T-helper 1 cell treated with Interleukin-12 subunit alpha and Interleukin-12 subunit beta and Interleukin-4 antibody, amounts not matched to agents 30 μg/mL and 1 μg/mL, for 36 hours (primary cell): ENCODE measurements around the gene FETUB.

Source experiments
- H3K27ac Mint-ChIP-seq: one replicate; pipeline ENCODE4 v1.8.0; 2021; ENCODE audit warnings: mild to moderate bottlenecking, mixed read lengths
- H3K27me3 Mint-ChIP-seq: one replicate; pipeline ENCODE4 v1.8.0; 2021; ENCODE audit warnings: low read depth, mixed read lengths
- H3K36me3 Mint-ChIP-seq: one replicate; pipeline ENCODE4 v1.8.0; 2021; ENCODE audit warnings: low read depth, mixed read lengths
- H3K4me1 Mint-ChIP-seq: one replicate; pipeline ENCODE4 v1.8.0; 2021; ENCODE audit warnings: low read depth, mixed read lengths
- H3K4me3 Mint-ChIP-seq: one replicate; pipeline ENCODE4 v1.8.0; 2021; ENCODE audit warnings: mild to moderate bottlenecking, moderate library complexity, mixed read lengths
- H3K9me3 Mint-ChIP-seq: one replicate; pipeline ENCODE4 v1.8.0; 2021; ENCODE audit warnings: mixed read lengths

The FETUB gene

GRCh38 chr3:186637686-186638085 lies 2.5 kb upstream of the FETUB start:
- peaks cover 13% of the 10 kb centered on the region for H3K27me3 Mint-ChIP-seq
- no peak overlapping the region for H3K27ac Mint-ChIP-seq
- H3K9me3 Mint-ChIP-seq, result no peaks in the 10 kb centered on the region
- H3K36me3 Mint-ChIP-seq, result no peaks in the 10 kb centered on the region
- no peak overlapping the region for H3K4me3 Mint-ChIP-seq
- H3K4me1 Mint-ChIP-seq, result peaks cover 15% of the 10 kb centered on the region

- Mint-ChIP-seq H3K4me3 (no peak overlapping the region), H3K27me3 (peaks cover 13% of the 10 kb centered on the region), H3K9me3 (no peaks in the 10 kb centered on the region), H3K36me3 (no peaks in the 10 kb centered on the region), H3K4me1 (peaks cover 21% of the 10 kb centered on the region), H3K27ac (no peak overlapping the region)
Observed at GRCh38 chr3:186638259-186638658, 1.9 kb upstream of the FETUB start.

DNA sequence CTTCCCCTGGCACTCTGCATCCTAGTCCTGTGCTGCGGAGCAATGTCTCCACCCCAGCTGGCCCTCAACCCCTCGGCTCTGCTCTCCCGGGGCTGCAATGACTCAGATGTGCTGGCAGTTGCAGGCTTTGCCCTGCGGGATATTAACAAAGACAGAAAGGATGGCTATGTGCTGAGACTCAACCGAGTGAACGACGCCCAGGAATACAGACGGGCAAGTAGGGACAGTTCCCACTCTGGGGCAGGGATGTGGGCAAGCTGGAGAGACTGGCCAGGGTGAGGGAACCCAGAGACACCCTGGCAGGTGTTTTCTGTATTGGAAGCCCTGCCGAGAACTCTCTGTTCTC lies 247 bp downstream of the FETUB start:
- peaks cover 3% of the 10 kb centered on the region for H3K27me3 Mint-ChIP-seq
- no peaks in the 10 kb centered on the region for H3K36me3 Mint-ChIP-seq
- no peaks in the 10 kb centered on the region for H3K9me3 Mint-ChIP-seq

GRCh38 chr3:186640929-186641328 lies 730 bp downstream of the FETUB start:
- Mint-ChIP-seq H3K27ac (no peak overlapping the region), H3K4me1 (peaks cover 36% of the 10 kb centered on the region), H3K36me3 (no peaks in the 10 kb centered on the region), H3K9me3 (no peaks in the 10 kb centered on the region), H3K27me3 (no peaks in the 10 kb centered on the region), H3K4me3 (no peak overlapping the region)

More for the DNA sequence above, 247 bp downstream of the FETUB start:
- Mint-ChIP-seq H3K4me1 (peaks cover 36% of the 10 kb centered on the region), H3K27ac (no peak overlapping the region), H3K4me3 (no peak overlapping the region)

DNA sequence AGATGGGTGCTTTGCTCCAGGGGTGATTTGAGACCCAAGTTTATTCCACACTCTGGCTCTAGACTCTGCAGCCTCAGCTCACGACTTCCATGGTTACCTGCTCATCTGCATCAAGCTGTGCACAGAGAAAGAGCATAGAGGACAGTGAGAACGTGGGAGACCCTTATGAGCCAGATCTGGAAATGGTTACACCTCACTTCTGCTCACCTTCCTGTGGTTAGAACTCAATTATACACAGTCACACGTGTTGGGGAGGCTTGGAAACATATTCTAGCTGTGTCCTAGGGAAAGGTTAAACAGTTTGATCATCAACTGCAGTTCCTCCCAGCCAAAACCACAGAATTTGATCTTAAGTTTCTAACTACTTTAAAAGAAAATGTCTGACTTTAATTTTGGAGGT lies 1.8 kb downstream of the FETUB start:
- peak overlapping the region; percentile 12 for H3K27ac Mint-ChIP-seq
- peaks cover 4% of the 10 kb centered on the region for H3K27me3 Mint-ChIP-seq
- peaks cover 4% of the 10 kb centered on the region for H3K9me3 Mint-ChIP-seq
- H3K4me1 Mint-ChIP-seq, result peaks cover 38% of the 10 kb centered on the region
- H3K36me3 Mint-ChIP-seq, result no peaks in the 10 kb centered on the region
- no peak overlapping the region for H3K4me3 Mint-ChIP-seq

DNA sequence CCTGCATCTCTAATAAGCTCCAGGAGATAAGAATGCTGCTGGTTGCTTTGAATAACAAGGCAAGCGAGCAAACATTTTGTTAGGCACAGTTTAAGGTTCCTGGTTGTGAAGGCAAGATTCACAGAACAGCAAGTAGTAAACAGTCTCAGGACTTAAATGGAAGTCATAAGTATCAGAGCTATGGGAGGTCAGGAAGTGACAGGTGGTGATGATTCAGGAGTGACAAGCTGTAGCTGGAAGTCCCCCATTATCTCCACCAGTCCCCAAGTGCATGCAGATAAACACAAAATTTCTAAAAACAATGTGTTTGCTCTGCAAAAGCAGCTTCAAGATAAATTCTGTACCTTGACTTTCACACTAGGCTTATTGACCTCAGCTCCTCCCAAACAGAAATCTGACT lies 3.3 kb downstream of the FETUB start:
- Mint-ChIP-seq H3K4me1 (peaks cover 38% of the 10 kb centered on the region), H3K9me3 (peaks cover 4% of the 10 kb centered on the region), H3K4me3 (peak overlapping the region; percentile 9), H3K27me3 (peaks cover 4% of the 10 kb centered on the region), H3K27ac (peak overlapping the region; percentile 69), H3K36me3 (no peaks in the 10 kb centered on the region)

DNA sequence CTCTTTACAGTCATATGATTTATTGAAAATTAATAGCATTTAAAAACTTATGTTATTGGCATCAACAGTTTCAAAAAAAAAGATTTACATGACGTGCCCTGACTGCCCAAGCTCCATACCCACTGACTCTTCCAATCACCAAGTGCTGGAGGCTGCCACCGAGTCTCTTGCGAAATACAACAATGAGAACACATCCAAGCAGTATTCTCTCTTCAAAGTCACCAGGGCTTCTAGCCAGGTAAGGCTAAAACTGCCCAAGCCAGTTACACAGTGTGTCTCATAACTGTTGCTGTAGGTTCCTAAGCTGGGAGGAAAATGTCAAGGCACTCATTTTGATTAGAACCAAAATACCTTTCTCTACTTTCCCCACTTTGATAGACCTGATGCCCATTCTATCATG lies 4.5 kb downstream of the FETUB start:
- peaks cover 4% of the 10 kb centered on the region for H3K9me3 Mint-ChIP-seq
- peak overlapping the region; percentile 73 for H3K27ac Mint-ChIP-seq
- H3K4me3 Mint-ChIP-seq, result no peak overlapping the region
- no peaks in the 10 kb centered on the region for H3K36me3 Mint-ChIP-seq
- peaks cover 4% of the 10 kb centered on the region for H3K27me3 Mint-ChIP-seq
- peaks cover 38% of the 10 kb centered on the region for H3K4me1 Mint-ChIP-seq

DNA sequence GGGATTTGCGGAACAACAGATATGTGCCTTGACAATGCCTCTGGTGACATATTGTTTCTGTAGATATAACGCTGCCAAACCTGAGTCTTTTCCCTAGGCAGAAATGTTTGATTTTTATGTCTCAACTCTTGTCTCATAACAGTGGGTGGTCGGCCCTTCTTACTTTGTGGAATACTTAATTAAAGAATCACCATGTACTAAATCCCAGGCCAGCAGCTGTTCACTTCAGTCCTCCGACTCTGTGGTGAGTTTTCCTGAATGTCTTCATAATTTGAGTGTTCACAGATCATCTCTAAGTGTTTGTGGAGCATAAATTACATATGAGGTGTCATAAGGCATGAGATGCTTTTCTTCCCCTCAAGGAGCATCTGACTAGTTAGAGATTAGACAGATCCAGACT lies 5.9 kb downstream of the FETUB start:
- Mint-ChIP-seq H3K27ac (peak overlapping the region; percentile 51), H3K36me3 (no peaks in the 10 kb centered on the region)

DNA sequence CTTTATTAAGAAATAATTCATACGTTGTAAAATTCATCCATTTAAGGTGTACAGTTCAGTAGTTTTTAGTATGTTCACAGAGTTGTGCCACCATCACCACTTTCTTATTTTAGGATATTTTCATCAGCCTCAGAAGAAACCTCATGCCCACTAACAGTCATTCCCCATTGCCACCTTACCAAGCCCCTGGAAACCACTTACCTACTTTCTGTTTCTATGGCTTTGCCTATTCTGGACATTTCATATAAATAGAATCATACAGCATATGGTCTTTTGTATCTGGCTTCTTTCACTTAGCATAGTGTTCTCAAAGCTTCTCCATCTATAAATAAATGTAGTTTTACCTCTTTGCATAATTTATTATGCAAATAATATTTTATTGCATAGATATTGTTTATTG lies 6.6 kb downstream of the FETUB start:
- Mint-ChIP-seq H3K9me3 (peaks cover 4% of the 10 kb centered on the region), H3K36me3 (no peaks in the 10 kb centered on the region), H3K27ac (no peak overlapping the region), H3K27me3 (peaks cover 4% of the 10 kb centered on the region), H3K4me1 (peaks cover 31% of the 10 kb centered on the region), H3K4me3 (no peak overlapping the region)

More for the DNA sequence above, 5.9 kb downstream of the FETUB start:
- H3K4me3 Mint-ChIP-seq, result no peak overlapping the region
- peaks cover 35% of the 10 kb centered on the region for H3K4me1 Mint-ChIP-seq
- peaks cover 4% of the 10 kb centered on the region for H3K9me3 Mint-ChIP-seq
- peaks cover 4% of the 10 kb centered on the region for H3K27me3 Mint-ChIP-seq

DNA sequence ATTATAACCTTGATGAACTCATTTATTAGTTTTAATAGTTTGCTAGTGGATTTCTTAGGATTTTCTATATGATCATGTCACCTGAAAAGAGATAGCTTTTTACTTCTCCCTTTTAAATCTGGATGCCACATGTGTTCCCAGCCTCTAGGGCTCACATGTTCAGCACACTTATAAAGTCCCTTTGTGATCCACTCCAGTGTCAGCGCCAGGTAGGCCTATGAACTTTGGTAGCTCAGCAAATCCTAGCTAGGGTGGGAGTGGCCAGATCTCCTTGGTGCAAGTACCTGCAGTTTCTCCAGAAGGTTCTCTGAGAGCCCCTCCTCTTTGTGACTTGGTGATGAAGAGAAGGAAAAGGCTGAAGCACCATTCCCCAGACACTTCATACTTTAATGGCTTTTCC lies 8.7 kb downstream of the FETUB start:
- no peaks in the 10 kb centered on the region for H3K36me3 Mint-ChIP-seq
- H3K27ac Mint-ChIP-seq, result no peak overlapping the region
- H3K9me3 Mint-ChIP-seq, result peaks cover 4% of the 10 kb centered on the region
- peaks cover 12% of the 10 kb centered on the region for H3K4me1 Mint-ChIP-seq
- H3K27me3 Mint-ChIP-seq, result peaks cover 4% of the 10 kb centered on the region
- no peak overlapping the region for H3K4me3 Mint-ChIP-seq

GRCh38 chr3:186651678-186652215 lies 11.5 kb downstream of the FETUB start:
- H3K4me3 Mint-ChIP-seq, result no peak overlapping the region
- H3K9me3 Mint-ChIP-seq, result no peaks in the 10 kb centered on the region
- H3K27ac Mint-ChIP-seq, result no peak overlapping the region
- no peaks in the 10 kb centered on the region for H3K4me1 Mint-ChIP-seq
- H3K27me3 Mint-ChIP-seq, result peaks cover 9% of the 10 kb centered on the region
- no peaks in the 10 kb centered on the region for H3K36me3 Mint-ChIP-seq

DNA sequence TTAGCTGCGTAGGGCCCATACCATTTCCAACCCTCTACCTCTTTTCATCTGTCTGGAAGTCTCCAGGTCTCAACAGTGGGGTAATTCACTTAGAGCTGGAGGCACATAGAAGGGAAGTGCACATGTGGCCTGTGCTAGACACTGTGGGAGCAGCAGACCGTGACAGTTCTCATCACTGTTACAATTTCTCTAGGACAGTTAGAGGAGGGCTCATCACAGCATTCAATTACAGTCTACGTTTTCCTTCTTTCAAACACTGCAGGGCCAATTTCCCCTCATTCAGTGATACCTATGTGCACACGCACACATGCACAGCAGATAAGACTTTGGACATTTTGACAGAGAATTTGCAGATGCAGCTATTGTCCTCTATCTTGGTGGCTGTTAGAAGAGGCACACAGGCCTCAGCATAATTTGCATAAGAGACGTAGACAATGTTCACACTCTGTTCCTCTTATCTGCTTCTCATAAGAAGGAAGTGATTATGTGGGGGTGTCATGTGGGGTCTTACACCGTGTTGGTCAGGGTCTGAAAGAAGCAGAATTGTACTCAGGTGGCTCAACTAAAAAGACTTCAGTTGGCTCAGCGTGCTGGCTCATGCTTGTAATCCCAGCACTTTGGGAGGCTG lies 13.0 kb downstream of the FETUB start:
- Mint-ChIP-seq H3K9me3 (no peaks in the 10 kb centered on the region), H3K4me1 (no peaks in the 10 kb centered on the region), H3K27me3 (peaks cover 18% of the 10 kb centered on the region), H3K36me3 (no peaks in the 10 kb centered on the region), H3K27ac (no peak overlapping the region), H3K4me3 (no peak overlapping the region)

GRCh38 chr3:186653984-186654383 lies 13.8 kb downstream of the FETUB start:
- Mint-ChIP-seq H3K27me3 (peaks cover 26% of the 10 kb centered on the region), H3K4me3 (no peak overlapping the region), H3K27ac (no peak overlapping the region), H3K36me3 (no peaks in the 10 kb centered on the region), H3K4me1 (no peaks in the 10 kb centered on the region), H3K9me3 (no peaks in the 10 kb centered on the region)

- peaks cover 1% of the 10 kb centered on the region for H3K36me3 Mint-ChIP-seq
- no peak overlapping the region for H3K27ac Mint-ChIP-seq
- peaks cover 3% of the 10 kb centered on the region for H3K9me3 Mint-ChIP-seq
- H3K4me3 Mint-ChIP-seq, result no peak overlapping the region
- H3K4me1 Mint-ChIP-seq, result peaks cover 2% of the 10 kb centered on the region
- H3K27me3 Mint-ChIP-seq, result peaks cover 25% of the 10 kb centered on the region
Observed at GRCh38 chr3:186663361-186664118, 23.3 kb downstream of the FETUB start.

DNA sequence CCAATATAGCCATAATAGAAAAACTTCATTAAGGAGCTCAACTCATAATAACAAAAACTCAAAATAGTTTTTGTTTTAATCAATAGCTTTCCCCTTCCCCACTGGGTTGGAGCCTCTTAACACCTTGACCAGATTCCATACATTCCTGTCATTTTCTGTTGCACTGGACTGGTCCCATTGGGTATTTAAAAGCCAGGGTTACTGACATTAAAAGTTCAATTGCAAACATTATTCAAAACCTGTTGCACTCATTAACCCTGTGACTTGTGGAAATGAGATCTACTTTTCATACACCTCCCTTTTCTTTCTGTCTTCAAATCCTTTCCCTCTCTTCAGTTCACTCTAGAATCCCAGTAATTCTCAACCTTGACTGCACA lies 23.9 kb downstream of the FETUB start:
- Mint-ChIP-seq H3K4me3 (no peak overlapping the region), H3K27ac (no peak overlapping the region), H3K4me1 (peaks cover 3% of the 10 kb centered on the region), H3K36me3 (peaks cover 1% of the 10 kb centered on the region), H3K27me3 (peaks cover 21% of the 10 kb centered on the region), H3K9me3 (peaks cover 3% of the 10 kb centered on the region)
